ENCODE data around the gene USP8.

Gene USP8

GRCh38 chr15:50431204-50431603 lies 7.0 kb downstream of the USP8 start:
- TF ChIP-seq POLR2AphosphoS5 (IDR thresholded peaks at IDR 0.05; ENCODE audit: low read depth, low read length) (no peak), REST (IDR thresholded peaks at IDR 0.05; ENCODE audit: insufficient read depth in 1 of 2, low read depth in 2 of 2, low read length in 2 of 2) (no peak), SIN3A (IDR thresholded peaks at IDR 0.05; ENCODE audit: borderline replicate concordance, insufficient read depth, low read length) (no peak), TAF1 (IDR thresholded peaks at IDR 0.05; ENCODE audit: borderline replicate concordance, insufficient read depth, low read length) (no peak), FOXP2 (optimal IDR thresholded peaks at IDR 0.05; ENCODE audit: borderline replicate concordance, extremely low read depth, extremely low read length, insufficient read depth) (no peak)

- TF ChIP-seq SIN3A (IDR thresholded peaks at IDR 0.05; ENCODE audit: borderline replicate concordance, insufficient read depth, low read length) (no peak), FOXP2 (optimal IDR thresholded peaks at IDR 0.05; ENCODE audit: borderline replicate concordance, extremely low read depth, extremely low read length, insufficient read depth) (no peak), REST (IDR thresholded peaks at IDR 0.05; ENCODE audit: insufficient read depth in 1 of 2, low read depth in 2 of 2, low read length in 2 of 2) (no peak), TAF1 (IDR thresholded peaks at IDR 0.05; ENCODE audit: borderline replicate concordance, insufficient read depth, low read length) (no peak), POLR2AphosphoS5 (IDR thresholded peaks at IDR 0.05; ENCODE audit: low read depth, low read length) (no peak)
These were observed 8.0 kb downstream of the USP8 start for GRCh38 chr15:50432230-50432629.

- no peak for TF ChIP-seq SIN3A (IDR thresholded peaks at IDR 0.05; ENCODE audit: borderline replicate concordance, insufficient read depth, low read length)
- TF ChIP-seq TAF1 (IDR thresholded peaks at IDR 0.05; ENCODE audit: borderline replicate concordance, insufficient read depth, low read length), result no peak
- TF ChIP-seq REST (IDR thresholded peaks at IDR 0.05; ENCODE audit: insufficient read depth in 1 of 2, low read depth in 2 of 2, low read length in 2 of 2), result no peak
- no peak for TF ChIP-seq POLR2AphosphoS5 (IDR thresholded peaks at IDR 0.05; ENCODE audit: low read depth, low read length)
- TF ChIP-seq FOXP2 (optimal IDR thresholded peaks at IDR 0.05; ENCODE audit: borderline replicate concordance, extremely low read depth, extremely low read length, insufficient read depth), result no peak
These were observed 11.6 kb downstream of the USP8 start for GRCh38 chr15:50435772-50436171.

GRCh38 chr15:50438251-50438650 lies 14.0 kb downstream of the USP8 start:
- no peak for TF ChIP-seq TAF1 (IDR thresholded peaks at IDR 0.05; ENCODE audit: borderline replicate concordance, insufficient read depth, low read length)
- TF ChIP-seq SIN3A (IDR thresholded peaks at IDR 0.05; ENCODE audit: borderline replicate concordance, insufficient read depth, low read length), result no peak
- no peak for TF ChIP-seq FOXP2 (optimal IDR thresholded peaks at IDR 0.05; ENCODE audit: borderline replicate concordance, extremely low read depth, extremely low read length, insufficient read depth)
- no peak for TF ChIP-seq REST (IDR thresholded peaks at IDR 0.05; ENCODE audit: insufficient read depth in 1 of 2, low read depth in 2 of 2, low read length in 2 of 2)
- TF ChIP-seq POLR2AphosphoS5 (IDR thresholded peaks at IDR 0.05; ENCODE audit: low read depth, low read length), result no peak

- TF ChIP-seq REST (IDR thresholded peaks at IDR 0.05; ENCODE audit: insufficient read depth in 1 of 2, low read depth in 2 of 2, low read length in 2 of 2) (no peak), TAF1 (IDR thresholded peaks at IDR 0.05; ENCODE audit: borderline replicate concordance, insufficient read depth, low read length) (no peak), POLR2AphosphoS5 (IDR thresholded peaks at IDR 0.05; ENCODE audit: low read depth, low read length) (no peak)
These were observed 16.7 kb downstream of the USP8 start for GRCh38 chr15:50440932-50441331.

All from PFSK-1 (cell line).